HEK293T (cell line): Measurements from ENCODE around the gene SLC27A2.
"Not testable (repeated sequence)": the region's sequence is repeated elsewhere in the genome, so short reads cannot be mapped to it uniquely, and the experiment has no call there.

Source experiments
- CTCF ChIA-PET: fragments of 350-600 bp; formaldehyde crosslinking; extraction: SDS; loops from one replicate; lab custom pipeline; 2021; ENCODE audit warnings: antibody characterized with exemption, inconsistent platforms; lab: Yijun Ruan, JAX
- POLR2A ChIA-PET: fragments of 350-600 bp; formaldehyde crosslinking; extraction: SDS; loops from one replicate; lab custom pipeline; 2020; ENCODE audit warnings: antibody characterized with exemption, inconsistent platforms; lab: Yijun Ruan, JAX
- DNase-seq: peaks from one replicate; pipeline ENCODE4 v3.0.0; 2012; ENCODE audit warnings: mixed read lengths; ENCODE audit errors: extremely low spot score
- ARNT ChIP-seq: fragments of 450-650 bp; IDR thresholded peaks from 2 replicates; pipeline ENCODE4 v1.6.1; 2017; ENCODE audit warnings: mild to moderate bottlenecking
- BHLHE40 ChIP-seq: fragments of 450-650 bp; IDR thresholded peaks from 2 replicates; pipeline ENCODE4 v1.6.1; 2016; ENCODE audit warnings: mild to moderate bottlenecking, moderate library complexity, borderline replicate concordance
- CTBP1 ChIP-seq: fragments of 450-650 bp; IDR thresholded peaks from 2 replicates; pipeline ENCODE4 v1.6.1; 2016; ENCODE audit warnings: borderline replicate concordance
- ELF4 ChIP-seq: fragments of 450-650 bp; IDR thresholded peaks from 2 replicates; pipeline ENCODE4 v1.6.1; 2017; ENCODE audit warnings: antibody characterized with exemption
- FOXA1 ChIP-seq: fragments of 450-650 bp; IDR thresholded peaks from 2 replicates; pipeline ENCODE4 v1.6.1; 2016; ENCODE audit warnings: mild to moderate bottlenecking
- FOXK2 ChIP-seq: fragments of 450-650 bp; IDR thresholded peaks from 2 replicates; pipeline ENCODE4 v1.6.1; 2016; ENCODE audit warnings: mild to moderate bottlenecking
- FOXM1 ChIP-seq: fragments of 450-650 bp; IDR thresholded peaks from 2 replicates; pipeline ENCODE4 v1.6.1; 2017; ENCODE audit warnings: mild to moderate bottlenecking, borderline replicate concordance
- L3MBTL2 ChIP-seq: fragments of 450-650 bp; conservative IDR thresholded peaks from 2 replicates; pipeline ENCODE4 v1.6.1; 2016; ENCODE audit warnings: mild to moderate bottlenecking
- LEF1 ChIP-seq: fragments of 450-650 bp; IDR thresholded peaks from 2 replicates; pipeline ENCODE4 v1.6.1; 2017; ENCODE audit warnings: mild to moderate bottlenecking, borderline replicate concordance
- NFRKB ChIP-seq: fragments of 450-650 bp; IDR thresholded peaks from 2 replicates; pipeline ENCODE4 v1.6.1; 2016; ENCODE audit warnings: mild to moderate bottlenecking, moderate library complexity
- SP1 ChIP-seq: fragments of 450-650 bp; IDR thresholded peaks from 2 replicates; pipeline ENCODE4 v1.6.1; 2017
- SUZ12 ChIP-seq: fragments of 450-650 bp; IDR thresholded peaks from 2 replicates; pipeline ENCODE4 v1.6.1; 2016; ENCODE audit warnings: mild to moderate bottlenecking
- TARDBP ChIP-seq: fragments of 450-650 bp; IDR thresholded peaks from 2 replicates; pipeline ENCODE4 v1.6.1; 2016
- ZNF384 ChIP-seq: fragments of 450-650 bp; IDR thresholded peaks from 2 replicates; pipeline ENCODE4 v1.6.1; 2016
- TF ChIP-seq, protein P1 (sequence below): fragments of 450-650 bp; IDR thresholded peaks from 2 replicates; pipeline ENCODE4 v1.6.1; 2016

The SLC27A2 gene

DNA sequence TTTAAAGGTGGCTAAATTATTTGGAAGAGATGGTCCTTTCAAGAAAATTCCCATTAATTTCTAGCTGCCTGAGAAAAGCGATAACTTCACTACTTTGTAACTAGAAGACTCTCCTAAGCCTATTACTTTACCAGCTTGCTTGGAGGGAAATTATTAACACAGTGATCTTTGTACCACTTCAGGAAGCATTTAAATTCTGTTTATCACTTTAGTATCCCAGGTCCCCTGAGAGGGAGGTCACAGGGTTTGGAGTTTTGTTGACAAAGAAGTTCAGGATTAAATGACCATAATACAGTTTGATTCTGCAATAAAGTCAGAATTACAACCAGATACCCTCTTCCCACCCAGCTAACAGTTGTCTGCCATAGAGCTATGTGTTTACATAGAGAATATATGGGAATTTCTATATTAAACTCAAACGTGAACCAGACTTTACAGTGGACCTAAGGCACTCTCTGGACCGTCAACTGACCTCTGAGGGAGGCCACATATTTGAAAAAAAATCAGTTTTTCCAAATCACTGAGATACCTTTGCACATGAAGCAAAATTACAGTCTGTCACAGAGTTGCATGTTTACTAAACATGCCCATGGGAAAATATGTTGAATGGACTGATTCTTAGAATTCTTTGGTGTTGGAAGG lies 3.0 kb downstream of the SLC27A2 start:
- no peak for TF ChIP-seq TARDBP
- no peak for TF ChIP-seq LEF1
- TF ChIP-seq ARNT = no peak
- TF ChIP-seq, protein P1, sequence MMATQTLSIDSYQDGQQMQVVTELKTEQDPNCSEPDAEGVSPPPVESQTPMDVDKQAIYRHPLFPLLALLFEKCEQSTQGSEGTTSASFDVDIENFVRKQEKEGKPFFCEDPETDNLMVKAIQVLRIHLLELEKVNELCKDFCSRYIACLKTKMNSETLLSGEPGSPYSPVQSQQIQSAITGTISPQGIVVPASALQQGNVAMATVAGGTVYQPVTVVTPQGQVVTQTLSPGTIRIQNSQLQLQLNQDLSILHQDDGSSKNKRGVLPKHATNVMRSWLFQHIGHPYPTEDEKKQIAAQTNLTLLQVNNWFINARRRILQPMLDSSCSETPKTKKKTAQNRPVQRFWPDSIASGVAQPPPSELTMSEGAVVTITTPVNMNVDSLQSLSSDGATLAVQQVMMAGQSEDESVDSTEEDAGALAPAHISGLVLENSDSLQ = no peak
- no peak for TF ChIP-seq FOXK2
- TF ChIP-seq FOXM1 = no peak
- TF ChIP-seq NFRKB = no peak
- TF ChIP-seq SUZ12 = no peak
- TF ChIP-seq ELF4 = no peak
- TF ChIP-seq SP1 = no peak
- ChIA-PET CTCF (interaction anchor here (0.6 to 1.1 kb wide), 2 partner anchors 8 to 155 kb away, joined by 3 read pairs; no protein-coding TSS in a partner anchor), POLR2A (no interaction called here)
- DNase-seq = no peak

DNA sequence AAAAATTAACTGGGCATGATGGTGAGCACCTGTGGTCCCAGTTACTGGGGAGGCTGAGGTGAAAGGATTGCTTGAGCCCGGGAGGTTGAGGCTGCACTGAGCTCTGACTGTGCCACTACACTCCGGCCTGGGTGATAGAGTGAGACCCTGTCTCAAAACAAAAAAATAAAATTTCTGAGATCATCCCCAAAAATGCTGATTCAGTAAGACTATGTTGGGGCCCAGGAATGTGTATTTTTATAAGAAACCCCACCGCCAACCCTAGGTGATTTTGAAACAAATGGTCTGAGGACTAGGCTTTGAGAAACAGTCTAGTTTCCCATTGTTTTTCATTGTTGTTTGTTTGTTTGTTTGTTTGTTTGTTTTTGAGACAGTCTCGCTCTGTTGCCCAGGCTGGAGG lies 4.1 kb downstream of the SLC27A2 start:
- DNase-seq = no peak
- no peak for TF ChIP-seq FOXM1
- TF ChIP-seq BHLHE40 = no peak
- TF ChIP-seq, protein P1 = no peak
- TF ChIP-seq L3MBTL2 = no peak
- no peak for TF ChIP-seq SP1
- TF ChIP-seq ARNT = no peak
- no peak for TF ChIP-seq LEF1
- no peak for TF ChIP-seq TARDBP
- CTCF ChIA-PET = interaction anchor here (0.6 kb wide), 1 partner anchor 154 kb away, joined by 3 read pairs; no protein-coding TSS in a partner anchor
- POLR2A ChIA-PET = no interaction called here

DNA sequence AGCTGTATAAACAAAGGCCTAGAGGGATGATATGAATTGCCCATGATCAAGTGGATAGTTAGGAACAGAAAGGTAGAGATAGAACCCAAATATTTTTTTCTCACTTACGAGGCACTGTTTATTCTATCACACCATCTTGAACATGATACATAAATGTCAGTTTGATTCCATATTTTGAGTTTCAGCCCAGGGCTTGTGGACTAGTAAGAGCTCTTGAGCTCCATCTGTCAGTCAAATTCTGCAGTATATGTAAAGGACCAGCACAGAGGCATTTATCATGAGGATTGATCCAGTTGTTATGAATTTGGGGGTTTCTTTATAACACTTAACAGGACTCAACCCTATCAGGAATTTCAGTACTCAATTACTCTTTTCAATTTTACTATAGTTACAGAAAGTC lies 4.8 kb downstream of the SLC27A2 start:
- ChIA-PET CTCF (no interaction called here), POLR2A (no interaction called here)
- DNase-seq = no peak
- TF ChIP-seq FOXK2 = no peak
- TF ChIP-seq, protein P1 = 0 out of 2 replicates have a peak, but pooled peaks have one; percentile 6
- TF ChIP-seq CTBP1 = no peak
- no peak for TF ChIP-seq FOXM1
- no peak for TF ChIP-seq TARDBP
- TF ChIP-seq FOXA1 = no peak

DNA sequence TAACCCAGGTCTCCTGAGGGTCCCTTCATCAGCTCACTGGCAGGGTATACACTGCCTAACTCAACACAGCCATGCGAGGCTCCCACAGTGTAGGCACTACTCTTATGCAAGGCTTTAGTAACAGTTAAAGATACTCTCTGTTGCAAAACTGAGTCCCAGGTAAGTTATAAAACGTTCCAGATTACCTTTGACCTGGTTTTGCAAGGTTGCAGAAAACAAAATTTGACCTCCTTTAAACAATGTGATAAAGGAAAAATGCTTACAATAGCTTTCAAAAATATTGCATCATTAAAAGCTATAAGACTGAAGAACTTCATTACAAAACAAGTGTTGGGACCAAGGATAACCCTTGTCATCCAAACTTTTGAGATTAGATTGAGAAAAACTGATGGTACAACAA lies 5.5 kb downstream of the SLC27A2 start:
- TF ChIP-seq LEF1 = no peak
- no peak for TF ChIP-seq ELF4
- TF ChIP-seq SUZ12 = no peak
- TF ChIP-seq ARNT = no peak
- TF ChIP-seq NFRKB = no peak
- no peak for TF ChIP-seq ZNF384
- TF ChIP-seq SP1 = no peak
- TF ChIP-seq TARDBP = no peak
- no peak for TF ChIP-seq CTBP1
- TF ChIP-seq FOXM1 = no peak
- TF ChIP-seq L3MBTL2 = no peak
- no peak for TF ChIP-seq FOXK2
- TF ChIP-seq, protein P1 = no peak
- CTCF ChIA-PET = no interaction called here
- DNase-seq = no peak
- POLR2A ChIA-PET = no interaction called here

DNA sequence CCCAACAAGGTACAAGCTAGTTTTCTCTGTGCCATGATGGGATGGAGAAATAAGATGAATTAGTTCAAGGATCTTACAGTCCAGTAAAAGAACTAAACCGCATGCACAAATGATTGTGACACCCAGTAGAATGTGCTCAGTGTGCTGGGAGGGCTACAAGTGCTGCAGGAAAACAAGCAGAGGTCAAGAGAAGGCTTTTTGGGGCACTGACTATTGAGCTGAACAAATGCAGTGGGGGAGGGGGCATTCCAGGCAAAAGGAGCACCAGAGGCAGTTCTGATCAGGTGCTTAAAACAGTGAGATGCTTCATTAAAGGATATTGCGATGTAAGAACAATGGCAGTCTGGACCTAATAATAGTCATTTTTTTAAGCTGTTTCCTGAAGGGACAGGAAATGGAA lies 6.0 kb downstream of the SLC27A2 start:
- ChIA-PET POLR2A (no interaction called here), CTCF (no interaction called here)
- DNase-seq = no peak
- TF ChIP-seq LEF1 (no peak), CTBP1 (no peak), FOXA1 (no peak), FOXK2 (no peak), ELF4 (no peak), NFRKB (no peak), ZNF384 (no peak), SP1 (no peak), TARDBP (no peak), ARNT (no peak), BHLHE40 (no peak)
- TF ChIP-seq, protein P1 = no peak

DNA sequence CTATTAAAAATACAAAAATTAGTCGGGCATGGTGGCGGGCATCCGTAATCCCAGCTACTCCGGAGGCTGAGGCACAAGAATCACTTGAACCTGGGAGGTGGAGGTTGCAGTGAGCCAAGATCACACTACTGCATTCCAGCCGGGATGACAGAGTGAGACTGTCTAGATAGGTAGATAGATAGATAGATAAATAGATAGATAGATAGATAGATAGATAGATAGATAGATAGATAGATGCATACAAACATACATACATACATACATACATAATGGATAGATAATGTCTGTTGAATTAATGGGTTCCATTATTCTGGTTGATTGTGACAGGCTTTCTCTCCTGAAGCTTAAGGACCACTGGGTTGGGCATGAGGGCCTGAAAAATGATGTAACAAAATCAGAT lies 6.8 kb downstream of the SLC27A2 start:
- POLR2A ChIA-PET, DNase-seq, CTCF ChIA-PET: not testable (repeated sequence)
